HCT116 (cell line): ENCODE measurements around the gene TNFRSF25.

Experiments
- ATF3 ChIP-seq: IDR thresholded peaks from 2 replicates; pipeline ENCODE4 v1.6.1; 2012
- ELF1 ChIP-seq: IDR thresholded peaks from 2 replicates; pipeline ENCODE4 v1.6.1; 2012; ENCODE audit warnings: low read depth, borderline replicate concordance
- EZH2 ChIP-seq: fragments of 200-600 bp; sonication (generic); IDR thresholded peaks from 2 replicates; pipeline ENCODE4 v1.6.1; 2017; ENCODE audit warnings: antibody characterized with exemption, mixed run types
- POLR2A ChIP-seq: IDR thresholded peaks from 2 replicates; pipeline ENCODE4 v1.7.0; 2011; ENCODE audit warnings: borderline replicate concordance; ENCODE audit not compliant: insufficient read depth, insufficient read length; ENCODE audit errors: extremely low read depth
- RAD21 ChIP-seq: IDR thresholded peaks from 2 replicates; pipeline ENCODE4 v1.6.1; 2012; ENCODE audit warnings: low read depth, mild to moderate bottlenecking
- SP1 ChIP-seq: IDR thresholded peaks from 2 replicates; pipeline ENCODE4 v1.6.1; 2012; ENCODE audit warnings: low read depth
- TF ChIP-seq, protein P1 (sequence below), 3 experiments: fragments of 200-600 bp in 1 of 3; sonication (generic) in 1 of 3; IDR thresholded peaks in 2 of 3; conservative IDR thresholded peaks in 1 of 3; 2 replicates each; pipeline ENCODE4 v1.5.1; 2012 to 2017; ENCODE audit warnings: low read depth in 2 of 3, low read length in 2 of 3, antibody characterized with exemption in 1 of 3, borderline replicate concordance in 1 of 3, control low read depth in 1 of 3, mild to moderate bottlenecking in 1 of 3, mixed read lengths in 1 of 3, mixed run types in 1 of 3, moderate library complexity in 1 of 3; ENCODE audit not compliant: insufficient read depth in 1 of 3
- TF ChIP-seq, protein P2 (sequence below): IDR thresholded peaks from 2 replicates; pipeline ENCODE4 v1.6.1; 2012
- TF ChIP-seq, protein P3 (sequence below): IDR thresholded peaks from 2 replicates; pipeline ENCODE4 v1.6.1; 2012; ENCODE audit warnings: low read depth

- TF ChIP-seq POLR2A: no peak
- TF ChIP-seq, protein P1, sequence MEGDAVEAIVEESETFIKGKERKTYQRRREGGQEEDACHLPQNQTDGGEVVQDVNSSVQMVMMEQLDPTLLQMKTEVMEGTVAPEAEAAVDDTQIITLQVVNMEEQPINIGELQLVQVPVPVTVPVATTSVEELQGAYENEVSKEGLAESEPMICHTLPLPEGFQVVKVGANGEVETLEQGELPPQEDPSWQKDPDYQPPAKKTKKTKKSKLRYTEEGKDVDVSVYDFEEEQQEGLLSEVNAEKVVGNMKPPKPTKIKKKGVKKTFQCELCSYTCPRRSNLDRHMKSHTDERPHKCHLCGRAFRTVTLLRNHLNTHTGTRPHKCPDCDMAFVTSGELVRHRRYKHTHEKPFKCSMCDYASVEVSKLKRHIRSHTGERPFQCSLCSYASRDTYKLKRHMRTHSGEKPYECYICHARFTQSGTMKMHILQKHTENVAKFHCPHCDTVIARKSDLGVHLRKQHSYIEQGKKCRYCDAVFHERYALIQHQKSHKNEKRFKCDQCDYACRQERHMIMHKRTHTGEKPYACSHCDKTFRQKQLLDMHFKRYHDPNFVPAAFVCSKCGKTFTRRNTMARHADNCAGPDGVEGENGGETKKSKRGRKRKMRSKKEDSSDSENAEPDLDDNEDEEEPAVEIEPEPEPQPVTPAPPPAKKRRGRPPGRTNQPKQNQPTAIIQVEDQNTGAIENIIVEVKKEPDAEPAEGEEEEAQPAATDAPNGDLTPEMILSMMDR (IDR thresholded peaks at IDR 0.05 in 2 of 3, conservative IDR thresholded peaks at IDR 0.05 in 1 of 3; ENCODE audit: borderline replicate concordance in 1 of 3, insufficient read depth in 1 of 3, low read depth in 2 of 3, low read length in 2 of 3): peak in 2 of 3 experiments; percentile 66 to 71; a peak in 4 of 6 replicates
- TF ChIP-seq, protein P2, sequence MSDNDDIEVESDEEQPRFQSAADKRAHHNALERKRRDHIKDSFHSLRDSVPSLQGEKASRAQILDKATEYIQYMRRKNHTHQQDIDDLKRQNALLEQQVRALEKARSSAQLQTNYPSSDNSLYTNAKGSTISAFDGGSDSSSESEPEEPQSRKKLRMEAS: no peak
- no peak for TF ChIP-seq EZH2
- no peak for TF ChIP-seq RAD21
- no peak for TF ChIP-seq ELF1
- TF ChIP-seq, protein P3, sequence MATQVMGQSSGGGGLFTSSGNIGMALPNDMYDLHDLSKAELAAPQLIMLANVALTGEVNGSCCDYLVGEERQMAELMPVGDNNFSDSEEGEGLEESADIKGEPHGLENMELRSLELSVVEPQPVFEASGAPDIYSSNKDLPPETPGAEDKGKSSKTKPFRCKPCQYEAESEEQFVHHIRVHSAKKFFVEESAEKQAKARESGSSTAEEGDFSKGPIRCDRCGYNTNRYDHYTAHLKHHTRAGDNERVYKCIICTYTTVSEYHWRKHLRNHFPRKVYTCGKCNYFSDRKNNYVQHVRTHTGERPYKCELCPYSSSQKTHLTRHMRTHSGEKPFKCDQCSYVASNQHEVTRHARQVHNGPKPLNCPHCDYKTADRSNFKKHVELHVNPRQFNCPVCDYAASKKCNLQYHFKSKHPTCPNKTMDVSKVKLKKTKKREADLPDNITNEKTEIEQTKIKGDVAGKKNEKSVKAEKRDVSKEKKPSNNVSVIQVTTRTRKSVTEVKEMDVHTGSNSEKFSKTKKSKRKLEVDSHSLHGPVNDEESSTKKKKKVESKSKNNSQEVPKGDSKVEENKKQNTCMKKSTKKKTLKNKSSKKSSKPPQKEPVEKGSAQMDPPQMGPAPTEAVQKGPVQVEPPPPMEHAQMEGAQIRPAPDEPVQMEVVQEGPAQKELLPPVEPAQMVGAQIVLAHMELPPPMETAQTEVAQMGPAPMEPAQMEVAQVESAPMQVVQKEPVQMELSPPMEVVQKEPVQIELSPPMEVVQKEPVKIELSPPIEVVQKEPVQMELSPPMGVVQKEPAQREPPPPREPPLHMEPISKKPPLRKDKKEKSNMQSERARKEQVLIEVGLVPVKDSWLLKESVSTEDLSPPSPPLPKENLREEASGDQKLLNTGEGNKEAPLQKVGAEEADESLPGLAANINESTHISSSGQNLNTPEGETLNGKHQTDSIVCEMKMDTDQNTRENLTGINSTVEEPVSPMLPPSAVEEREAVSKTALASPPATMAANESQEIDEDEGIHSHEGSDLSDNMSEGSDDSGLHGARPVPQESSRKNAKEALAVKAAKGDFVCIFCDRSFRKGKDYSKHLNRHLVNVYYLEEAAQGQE: no peak
- no peak for TF ChIP-seq ATF3
- TF ChIP-seq SP1: no peak
Measured at GRCh38 chr1:6445062-6445763, 20.8 kb downstream of the TNFRSF25 start.
